Esophagus mucosa (tissue), 1 donor: ENCODE data around the gene UBTF. TPM values are rescaled to one million over a fixed set of nuclear protein-coding genes. Genes with fewer than 3 reads are reported as not detected.

Experiments used
- ATAC-seq: fragments of 200-7000 bp; cut with Tn5 transposase; one replicate; pipeline ENCODE4 v1.9.1; 2020
- total RNA-seq: library from RNA; stranded (reverse); gene quantifications from one replicate; pipeline ENCODE4 v1.2.4, GENCODE V29; 2023
- donor health status: DM: yes; HTN: yes; CAD: no.

The UBTF gene
- total RNA-seq, 1 donor from 2014 or later = 60.7 TPM

GRCh38 chr17:44213403-44214229, 5.9 kb downstream of the UBTF start:
- no peak for ATAC-seq

GRCh38 chr17:44212507-44213402, 6.7 kb downstream of the UBTF start:
- no peak for ATAC-seq

- no peak for ATAC-seq
These were observed 7.9 kb downstream of the UBTF start for GRCh38 chr17:44211281-44212265.

- peak; percentile 76 for ATAC-seq
These were observed 8.9 kb downstream of the UBTF start for GRCh38 chr17:44210342-44211192.

GRCh38 chr17:44209786-44210341, 9.6 kb downstream of the UBTF start:
- no peak for ATAC-seq

- no peak for ATAC-seq
These were observed 11.7 kb downstream of the UBTF start for GRCh38 chr17:44207743-44208142.

GRCh38 chr17:44207319-44207718, 12.2 kb downstream of the UBTF start:
- ATAC-seq = no peak

- no peak for ATAC-seq
These were observed 12.7 kb downstream of the UBTF start for GRCh38 chr17:44206825-44207155.

GRCh38 chr17:44205962-44206824, 13.3 kb downstream of the UBTF start:
- ATAC-seq = no peak

- ATAC-seq = no peak
These were observed 15.0 kb downstream of the UBTF start for GRCh38 chr17:44204441-44204882.

- no peak for ATAC-seq
These were observed 15.6 kb downstream of the UBTF start for GRCh38 chr17:44203731-44204440.

- no peak for ATAC-seq
These were observed 16.7 kb downstream of the UBTF start for GRCh38 chr17:44202756-44203155.

- ATAC-seq = peak; percentile 0
These were observed 18.9 kb downstream of the UBTF start for GRCh38 chr17:44200478-44201155.

GRCh38 chr17:44199553-44200477, 19.7 kb downstream of the UBTF start, which contains the start of gene ATXN7L3:
ATXN7L3 (minus strand) TSS chr17:44199884; CDS start chr17:44198070, 1,814 bp downstream.
- ATAC-seq = peak; percentile 90

- peak; percentile 41 for ATAC-seq
These were observed 20.5 kb downstream of the UBTF start for GRCh38 chr17:44198721-44199552.

- peak; percentile 22 for ATAC-seq
These were observed 21.3 kb downstream of the UBTF start for GRCh38 chr17:44197980-44198720.
